Measurements from ENCODE around the gene MMP24. TPM values are rescaled to one million over a fixed set of nuclear protein-coding genes. Genes with fewer than 3 reads are reported as not detected.

The MMP24 gene
- total RNA-seq, 1 experiment from 2014 or later, result 13.0 TPM

- Mint-ChIP-seq H3K4me1 (ENCODE audit: low read depth, unreplicated experiment) (peaks cover 29% of the 10 kb centered on the region), H3K27ac (ENCODE audit: unreplicated experiment) (no peak overlapping the region), H3K9me3 (ENCODE audit: unreplicated experiment) (no peaks in the 10 kb centered on the region), H3K36me3 (ENCODE audit: insufficient read depth, unreplicated experiment) (peaks cover 20% of the 10 kb centered on the region), H3K27me3 (ENCODE audit: insufficient read depth, unreplicated experiment) (no peaks in the 10 kb centered on the region), H3K4me3 (ENCODE audit: unreplicated experiment) (no peak overlapping the region)
- CTCF ChIA-PET, result interaction anchor here (1.1 to 8.3 kb wide), 3 partner anchors 29 to 149 kb away, joined by 4 to 167 read pairs (median 4); no protein-coding TSS in a partner anchor
- no peak for DNase-seq
- POLR2A ChIA-PET, result no interaction called here
- TF ChIP-seq CTCF (IDR thresholded peaks at IDR 0.05; ENCODE audit: insufficient read depth in 1 of 2, low read depth in 1 of 2, low read length in 1 of 2, severe bottlenecking in 1 of 2, unreplicated experiment in 1 of 2), result no peak
- Histone ChIP-seq H3K36me3 (ENCODE audit: control insufficient read depth, insufficient read depth, low read length) (peaks cover 3% of the 10 kb centered on the region; the same call in 1 of the 2 replicates), H3K27me3 (replicated peaks; ENCODE audit: control insufficient read depth, insufficient read depth, low read length) (no peaks in the 10 kb centered on the region), H3K4me1 (peaks cover 30% of the 10 kb centered on the region), H3K9me3 (no peaks in the 10 kb centered on the region), H3K4me3 (ENCODE audit: low read depth, low read length) (no peak overlapping the region)
- intact Hi-C loops (cut with micrococcal nuclease; ENCODE audit: unreplicated experiment), result no loop called here
- BruUV-seq (replicated peaks), result no TSS peak
These were observed 74.9 kb downstream of the MMP24 start for GRCh38 chr20:35301426-35301825.

- BruUV-seq (replicated peaks), result TSS peak; percentile 8
- no peaks in the 10 kb centered on the region for H3K27me3 Mint-ChIP-seq (ENCODE audit: insufficient read depth, unreplicated experiment)
- H3K4me3 Mint-ChIP-seq (ENCODE audit: unreplicated experiment), result no peak overlapping the region
- Histone ChIP-seq H3K36me3 (ENCODE audit: control insufficient read depth, insufficient read depth, low read length) (peaks cover 3% of the 10 kb centered on the region; the same call in 1 of the 2 replicates), H3K4me1 (peaks cover 43% of the 10 kb centered on the region), H3K9me3 (no peaks in the 10 kb centered on the region), H3K4me3 (ENCODE audit: low read depth, low read length) (no peak overlapping the region), H3K27me3 (replicated peaks; ENCODE audit: control insufficient read depth, insufficient read depth, low read length) (no peaks in the 10 kb centered on the region)
- intact Hi-C loops (cut with micrococcal nuclease; ENCODE audit: unreplicated experiment), result no loop called here
- no peak for TF ChIP-seq CTCF (IDR thresholded peaks at IDR 0.05; ENCODE audit: insufficient read depth in 1 of 2, low read depth in 1 of 2, low read length in 1 of 2, severe bottlenecking in 1 of 2, unreplicated experiment in 1 of 2)
- no peaks in the 10 kb centered on the region for H3K9me3 Mint-ChIP-seq (ENCODE audit: unreplicated experiment)
- peaks cover 41% of the 10 kb centered on the region for H3K4me1 Mint-ChIP-seq (ENCODE audit: low read depth, unreplicated experiment)
- no peak overlapping the region for H3K27ac Mint-ChIP-seq (ENCODE audit: unreplicated experiment)
- H3K36me3 Mint-ChIP-seq (ENCODE audit: insufficient read depth, unreplicated experiment), result peaks cover 27% of the 10 kb centered on the region
- ChIA-PET POLR2A (interaction anchor here (0.7 kb wide), 1 partner anchor 24 kb away, joined by 3 read pairs; no protein-coding TSS in a partner anchor), CTCF (interaction anchor here (0.8 to 8.3 kb wide), 12 partner anchors 15 to 158 kb away, joined by 3 to 167 read pairs (median 16); partner anchors contain the start of genes CEP250 and EIF6)
- DNase-seq, result no peak
These were observed 76.2 kb downstream of the MMP24 start for GRCh38 chr20:35302421-35303335.

- H3K4me1 ChIP-seq, result peaks cover 44% of the 10 kb centered on the region
- peaks cover 3% of the 10 kb centered on the region; the same call in 1 of the 2 replicates for H3K36me3 ChIP-seq (ENCODE audit: control insufficient read depth, insufficient read depth, low read length)
- H3K4me3 ChIP-seq (ENCODE audit: low read depth, low read length), result no peak overlapping the region
- BruUV-seq (replicated peaks), result no TSS peak
- no peak for TF ChIP-seq CTCF (IDR thresholded peaks at IDR 0.05; ENCODE audit: insufficient read depth in 1 of 2, low read depth in 1 of 2, low read length in 1 of 2, severe bottlenecking in 1 of 2, unreplicated experiment in 1 of 2)
- no peaks in the 10 kb centered on the region for H3K27me3 ChIP-seq (replicated peaks; ENCODE audit: control insufficient read depth, insufficient read depth, low read length)
- H3K9me3 Mint-ChIP-seq (ENCODE audit: unreplicated experiment), result no peaks in the 10 kb centered on the region
- intact Hi-C loops (cut with micrococcal nuclease; ENCODE audit: unreplicated experiment), result no loop called here
- H3K4me3 Mint-ChIP-seq (ENCODE audit: unreplicated experiment), result no peak overlapping the region
- H3K27me3 Mint-ChIP-seq (ENCODE audit: insufficient read depth, unreplicated experiment), result no peaks in the 10 kb centered on the region
- ChIA-PET POLR2A (no interaction called here), CTCF (interaction anchor here (0.6 to 8.3 kb wide), 17 partner anchors 9 to 441 kb away, joined by 3 to 167 read pairs (median 12); partner anchors contain the start of genes CEP250, EIF6, GDF5 and UQCC1)
- H3K27ac Mint-ChIP-seq (ENCODE audit: unreplicated experiment), result no peak overlapping the region
- peaks cover 41% of the 10 kb centered on the region for H3K4me1 Mint-ChIP-seq (ENCODE audit: low read depth, unreplicated experiment)
- DNase-seq, result no peak
- peaks cover 27% of the 10 kb centered on the region for H3K36me3 Mint-ChIP-seq (ENCODE audit: insufficient read depth, unreplicated experiment)
- H3K9me3 ChIP-seq, result no peaks in the 10 kb centered on the region
These were observed 76.9 kb downstream of the MMP24 start for GRCh38 chr20:35303382-35303734.

Measured in Caco-2 (cell line).